ENCODE results near the gene DOCK8.
"Not testable (repeated sequence)": the region's sequence is repeated elsewhere in the genome, so short reads cannot be mapped to it uniquely, and the experiment has no call there.

DOCK8 gene

DNA sequence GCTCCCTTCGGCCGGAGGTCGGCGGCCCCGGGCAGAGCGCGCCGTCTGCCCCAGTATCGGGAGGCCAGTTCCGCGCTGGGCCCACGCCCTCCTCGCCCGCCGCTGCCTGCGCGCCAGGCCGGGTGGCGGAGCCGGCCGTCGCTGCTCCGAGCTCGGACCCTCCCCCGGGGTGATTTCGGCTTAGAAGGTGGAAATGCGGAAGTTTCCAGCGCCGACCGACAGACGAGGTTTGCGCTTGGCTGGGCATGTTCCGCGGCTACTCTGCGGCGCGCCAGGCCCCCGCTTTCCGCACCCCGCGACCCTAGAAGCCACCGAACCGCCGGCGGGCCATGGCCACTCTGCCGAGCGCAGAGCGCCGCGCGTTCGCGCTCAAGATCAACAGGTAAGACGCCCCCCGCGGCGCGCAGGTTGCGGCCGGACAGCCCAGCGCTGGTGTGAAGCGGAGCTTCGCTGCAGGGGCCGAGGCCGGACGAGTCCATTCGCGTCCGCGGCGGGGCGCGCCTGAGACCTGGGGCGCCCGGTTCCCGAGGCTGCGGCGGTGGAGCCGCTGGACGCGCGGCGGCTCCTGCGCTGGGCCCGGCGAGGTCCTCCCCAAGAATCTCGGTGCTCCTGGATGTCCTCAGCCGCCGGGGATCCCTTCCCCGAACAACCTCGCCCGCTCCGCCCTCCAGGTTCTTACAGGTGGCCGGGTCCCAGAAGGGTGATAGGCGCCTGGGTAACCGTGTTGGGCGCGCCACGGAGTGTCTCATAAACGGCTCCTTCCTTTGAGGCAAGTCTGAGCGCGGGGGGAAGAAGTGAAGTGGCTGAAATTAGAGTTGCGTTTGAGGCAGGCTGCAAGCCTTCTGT lies at the start of gene DOCK8:
DOCK8 (plus strand) TSS at position 218 of the 846 bp plus-strand sequence; CDS start at position 330, 112 bp downstream.
- no peak for DNase-seq (ENCODE audit: low spot score)

DNA sequence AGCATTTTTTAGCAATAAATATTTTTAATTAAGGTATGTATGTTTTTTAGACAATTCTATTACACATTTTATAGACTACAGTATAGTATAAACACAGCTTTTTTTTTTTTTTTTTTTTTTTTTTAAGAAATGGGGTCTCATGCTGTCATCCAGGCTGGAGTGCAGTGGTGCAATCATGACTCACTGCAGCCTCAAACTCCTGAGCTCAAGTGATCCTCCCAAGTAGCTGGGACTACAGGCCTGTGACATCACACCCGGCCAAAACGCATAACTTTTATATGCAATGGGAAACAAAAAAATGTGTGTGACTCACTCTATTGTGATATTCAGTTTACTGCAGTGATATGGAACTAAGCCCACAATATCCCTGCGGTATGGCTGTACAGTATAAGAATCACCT lies 44.9 kb upstream of the DOCK8 start:
- DNase-seq (ENCODE audit: low spot score), result not testable (repeated sequence)

DNA sequence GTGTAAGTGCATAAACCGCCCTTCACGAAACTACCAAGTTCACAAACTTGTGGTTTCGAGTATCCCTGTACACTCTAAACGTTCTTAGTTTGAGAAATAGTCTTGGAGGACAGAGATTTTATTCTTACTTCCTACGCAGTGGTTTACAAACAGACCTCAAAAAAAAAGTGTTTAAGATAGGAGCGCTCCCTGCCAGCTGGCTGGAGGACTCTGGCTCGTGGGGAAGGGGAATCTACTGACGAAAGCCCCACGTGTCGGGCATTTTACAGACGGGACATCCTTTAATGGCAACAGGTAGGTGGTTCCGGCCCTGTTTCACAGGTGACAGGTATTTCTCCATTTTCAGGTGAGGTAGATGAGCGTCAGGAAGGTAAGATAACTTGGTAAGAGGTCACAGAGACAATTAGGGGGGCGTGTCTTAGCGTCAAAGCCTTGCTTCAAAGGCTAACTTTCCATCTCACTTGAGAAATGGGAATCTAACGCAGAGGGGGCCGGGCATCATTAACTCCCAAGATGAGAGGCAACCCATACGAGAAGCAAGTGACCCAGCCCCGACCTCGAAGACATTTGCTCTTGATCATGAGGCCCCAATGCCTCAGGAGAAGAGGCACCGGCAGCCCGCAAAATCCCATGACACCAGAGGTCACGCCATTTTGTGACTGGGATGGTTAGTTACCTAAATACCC lies 36.4 kb upstream of the DOCK8 start:
- not testable (repeated sequence) for DNase-seq (ENCODE audit: low spot score)

DNA sequence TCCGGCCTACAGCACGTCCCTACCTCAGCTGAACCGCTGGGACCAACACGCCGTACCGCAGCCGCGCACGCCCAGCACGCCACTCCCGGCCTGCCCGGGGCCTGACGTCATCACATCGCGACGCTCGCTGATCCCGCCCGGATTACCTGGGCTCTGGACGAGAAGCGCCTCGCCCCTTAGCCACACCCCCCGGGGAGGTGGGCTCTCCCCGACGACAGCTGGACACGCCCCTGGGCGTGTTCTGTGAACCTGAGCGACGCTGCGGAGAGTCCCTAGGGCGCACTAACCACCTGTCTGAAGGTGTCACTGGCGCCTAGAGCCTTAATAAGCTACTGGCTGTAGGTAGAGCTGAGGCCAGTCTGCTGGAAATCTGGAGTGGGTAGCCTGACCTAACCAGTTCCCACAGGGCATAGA lies 35.7 kb upstream of the DOCK8 start, which contains the start of gene ZNG1A:
ZNG1A (minus strand) TSS at position 87 of the 414 bp plus-strand sequence. CDS start 87 bp downstream, outside the sequence.
- not testable (repeated sequence) for DNase-seq (ENCODE audit: low spot score)

DNA sequence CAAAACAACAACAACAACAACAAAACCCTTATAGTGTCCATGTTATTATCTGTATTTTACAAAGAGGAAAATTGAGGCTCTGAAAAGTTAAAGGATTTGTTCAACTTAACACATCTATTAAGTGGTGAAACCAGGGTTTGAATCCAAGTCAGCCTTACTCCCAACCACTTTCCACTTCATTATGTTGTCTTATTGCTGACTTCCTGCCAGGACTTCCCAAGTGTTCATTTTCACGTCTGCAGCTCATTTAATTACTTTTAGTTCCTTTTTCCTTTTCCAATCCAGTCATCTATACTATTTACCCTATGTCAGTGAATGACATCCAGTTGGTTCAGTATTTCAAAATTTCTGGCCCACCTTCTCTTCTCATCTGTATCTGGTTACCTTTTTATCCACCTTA lies 15.1 kb upstream of the DOCK8 start:
- DNase-seq (ENCODE audit: low spot score), result not testable (repeated sequence)

DNA sequence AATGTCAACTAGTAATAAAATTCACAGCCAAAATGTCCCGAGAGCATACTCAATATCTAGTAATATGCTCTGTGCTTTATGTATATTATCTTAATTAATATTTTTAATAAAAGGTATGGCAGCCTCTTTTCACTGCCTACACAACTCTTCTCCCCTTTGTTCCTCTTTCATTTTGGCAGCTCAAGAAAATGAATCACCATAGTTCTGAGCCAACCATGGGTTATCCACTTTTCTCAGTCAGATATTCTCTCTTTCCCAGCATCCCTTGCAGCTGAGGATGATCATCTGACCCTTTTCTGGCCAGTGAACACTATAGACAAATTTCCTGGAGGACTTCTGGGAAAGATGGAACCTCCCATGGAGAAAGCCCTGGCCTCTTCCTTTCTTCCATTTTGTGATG lies 8.2 kb upstream of the DOCK8 start:
- no peak for DNase-seq (ENCODE audit: low spot score)

DNA sequence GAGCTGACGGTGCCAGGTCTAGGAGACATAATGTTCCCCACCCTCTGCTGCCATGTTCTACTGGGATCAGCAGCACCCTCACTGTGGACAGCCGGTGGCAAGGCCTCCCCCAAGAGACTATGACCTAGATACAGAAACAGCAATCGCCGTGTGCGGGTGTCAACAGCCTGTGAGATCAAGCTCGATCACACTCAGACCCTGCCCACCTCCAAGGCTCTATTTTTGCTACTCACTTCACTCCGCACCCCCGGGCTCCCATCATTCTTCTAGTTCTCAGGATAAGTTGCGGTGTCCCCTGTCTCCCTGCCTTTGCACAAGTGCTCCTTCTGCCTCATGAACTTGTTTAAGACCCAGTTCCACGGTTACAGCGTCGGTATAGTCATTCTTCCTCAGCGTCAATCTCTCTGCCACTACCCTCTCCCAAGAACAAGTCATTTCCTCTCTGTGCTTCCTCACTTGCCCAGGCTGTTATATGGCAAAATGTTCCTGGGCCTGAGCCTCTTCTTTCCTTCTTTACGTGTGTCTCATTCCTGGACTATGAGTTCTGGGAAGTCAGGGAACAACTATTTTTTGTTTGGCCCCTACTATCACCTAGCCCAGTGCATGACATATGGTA lies 5.4 kb upstream of the DOCK8 start:
- no peak for DNase-seq (ENCODE audit: low spot score)

DNA sequence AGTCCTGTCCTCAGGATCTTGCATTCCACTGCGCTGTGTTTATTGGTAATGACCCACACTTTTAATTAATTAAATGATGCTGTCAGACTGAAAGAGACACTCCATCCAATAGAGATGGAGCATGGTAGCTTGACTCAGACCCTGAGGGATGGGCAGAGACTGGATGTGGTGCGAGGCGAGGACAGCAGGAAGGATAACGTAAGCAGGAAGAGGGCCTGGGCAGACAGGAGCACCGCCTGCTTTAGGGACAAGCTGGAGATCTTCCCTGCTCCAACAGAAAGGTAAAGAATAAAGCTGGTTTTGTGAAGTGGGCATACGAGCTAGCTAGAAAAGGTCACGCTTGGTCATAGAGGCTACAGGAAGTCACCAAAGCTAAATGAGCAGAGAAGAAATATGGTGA lies 3.6 kb upstream of the DOCK8 start:
- DNase-seq (ENCODE audit: low spot score), result no peak

DNA sequence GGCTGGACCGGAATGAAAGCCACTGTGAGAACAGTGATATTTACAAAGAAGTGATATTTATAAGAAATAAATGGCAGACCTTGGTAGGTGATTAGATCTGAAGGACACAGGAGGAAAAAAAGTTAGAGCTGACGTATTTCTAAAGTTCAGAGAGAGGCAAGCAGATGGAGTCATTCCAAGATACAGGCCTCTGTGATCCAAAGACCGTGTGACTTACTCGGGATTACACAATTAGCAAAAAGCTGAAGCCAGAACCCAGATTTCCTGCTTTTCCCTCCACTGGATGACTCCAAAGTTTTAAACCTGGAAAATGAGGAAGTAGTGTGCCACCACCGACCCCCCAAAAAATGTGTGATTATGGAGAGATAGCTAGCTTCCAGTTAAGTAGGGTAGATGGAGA lies 3.1 kb upstream of the DOCK8 start:
- DNase-seq (ENCODE audit: low spot score), result no peak

DNA sequence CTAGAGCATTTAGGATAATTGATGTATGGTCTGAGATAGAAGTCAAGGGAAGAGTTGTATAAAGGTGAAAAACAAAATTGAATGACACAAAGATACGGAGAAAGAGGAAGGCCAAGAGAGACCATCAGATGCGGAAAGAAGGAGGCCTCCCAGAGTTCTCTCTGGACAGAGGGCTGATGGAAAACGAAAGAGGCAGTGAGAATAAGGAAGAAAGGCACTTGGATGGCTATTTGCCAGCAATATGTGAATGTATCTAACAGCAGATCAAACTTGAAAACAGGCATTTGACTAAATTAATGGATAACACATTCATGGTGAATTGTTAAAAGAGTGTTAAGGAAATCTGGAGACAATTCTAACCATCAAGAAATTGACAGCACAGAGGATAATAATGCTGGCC lies 2.4 kb upstream of the DOCK8 start:
- no peak for DNase-seq (ENCODE audit: low spot score)

DNA sequence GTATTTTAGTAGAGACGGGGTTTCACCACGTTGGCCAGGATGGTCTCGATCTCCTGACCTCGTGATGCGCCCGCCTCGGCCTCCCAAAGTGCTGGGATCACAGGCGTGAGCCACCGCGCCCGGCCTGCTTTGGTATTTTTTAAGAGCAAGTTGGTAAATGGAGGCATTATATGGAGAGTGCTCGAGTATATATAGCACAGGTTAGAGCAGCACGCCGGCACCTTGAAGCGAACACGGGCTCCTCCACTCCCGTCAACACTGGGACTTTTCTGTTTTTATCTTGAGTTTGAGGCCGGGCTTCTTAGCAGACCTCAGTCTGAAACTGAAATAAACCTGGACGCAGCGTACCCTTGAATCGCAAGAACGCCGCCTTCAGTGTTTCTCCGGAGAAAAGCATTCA lies 764 bp upstream of the DOCK8 start:
- not testable (repeated sequence) for DNase-seq (ENCODE audit: low spot score)

DNA sequence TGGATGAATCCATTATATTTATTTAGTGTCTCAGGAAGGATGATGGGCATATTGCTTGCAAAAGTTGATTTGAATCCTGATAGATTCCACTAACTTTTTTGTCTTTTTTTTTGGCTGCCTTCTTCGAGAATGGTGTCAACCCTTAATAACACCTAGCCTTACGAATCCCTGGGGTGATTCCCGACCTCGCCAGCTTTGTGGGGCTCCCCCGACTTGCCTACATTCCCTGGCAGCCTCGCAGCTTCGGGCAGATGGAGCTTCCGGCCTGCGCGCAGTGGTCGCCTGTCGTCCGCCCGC lies 366 bp upstream of the DOCK8 start:
- no peak for DNase-seq (ENCODE audit: low spot score)

DNA sequence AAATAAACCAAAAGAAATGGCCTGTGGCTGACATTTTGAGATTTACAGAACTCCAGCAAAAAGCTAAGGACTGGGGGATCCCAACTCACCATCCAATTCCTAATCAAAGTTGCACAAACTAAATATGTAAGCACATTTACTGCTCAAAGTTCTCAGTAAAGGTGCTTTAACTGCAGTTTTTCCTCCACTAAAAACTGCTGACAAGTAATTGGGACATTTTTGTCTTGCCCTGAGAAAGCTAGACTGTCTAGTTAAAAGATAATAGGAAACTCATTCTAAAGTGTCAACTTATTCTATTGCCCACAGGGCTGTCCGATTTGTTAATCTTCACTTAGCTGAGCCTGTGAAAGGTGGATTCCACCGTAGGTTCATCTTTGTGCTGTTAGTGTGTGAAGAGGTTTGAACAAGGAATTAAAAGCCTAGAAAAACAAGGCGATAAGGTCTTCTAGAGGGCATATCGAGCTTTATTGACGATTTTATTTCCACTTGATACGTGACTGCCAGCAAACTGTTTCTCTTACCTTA lies 1.0 kb downstream of the DOCK8 start:
- no peak for DNase-seq (ENCODE audit: low spot score)

DNA sequence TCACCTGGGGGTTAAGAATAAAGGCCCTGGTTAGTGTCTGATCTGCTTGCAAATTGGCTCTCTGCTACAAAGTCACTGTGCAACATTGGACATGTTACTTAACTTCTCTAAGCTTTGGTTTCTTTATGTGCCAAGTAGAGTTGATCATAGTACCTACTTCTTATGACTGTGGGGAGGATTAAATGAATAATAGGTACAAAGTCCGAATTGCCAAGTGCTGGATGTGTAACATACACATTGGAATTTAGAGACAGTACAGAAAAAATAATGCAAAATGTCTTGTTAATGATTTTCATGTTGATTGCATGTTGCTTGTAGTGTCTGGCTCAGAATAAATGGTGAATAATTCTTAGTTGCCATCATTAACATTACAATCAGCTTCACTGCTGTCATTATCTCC lies 2.2 kb downstream of the DOCK8 start:
- DNase-seq (ENCODE audit: low spot score), result no peak

DNA sequence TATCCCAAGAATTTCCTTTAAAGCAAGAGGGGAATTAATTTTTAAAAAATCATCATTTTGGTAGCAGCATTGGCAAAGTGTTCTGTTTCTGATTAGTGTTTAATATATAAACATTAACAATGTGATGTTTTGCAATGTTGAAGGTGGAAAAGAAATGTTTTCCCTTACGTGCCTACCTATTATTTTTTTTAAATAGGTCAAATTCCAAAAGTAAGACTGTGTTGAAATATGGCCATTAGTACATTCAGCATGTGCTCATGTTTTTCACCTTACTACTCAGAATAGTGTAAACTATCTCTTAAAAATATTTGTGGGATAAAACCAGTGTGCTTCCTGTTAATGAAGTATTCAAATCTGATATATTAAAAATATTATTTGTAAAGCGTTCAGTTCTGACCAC lies 3.3 kb downstream of the DOCK8 start:
- DNase-seq (ENCODE audit: low spot score), result no peak

DNA sequence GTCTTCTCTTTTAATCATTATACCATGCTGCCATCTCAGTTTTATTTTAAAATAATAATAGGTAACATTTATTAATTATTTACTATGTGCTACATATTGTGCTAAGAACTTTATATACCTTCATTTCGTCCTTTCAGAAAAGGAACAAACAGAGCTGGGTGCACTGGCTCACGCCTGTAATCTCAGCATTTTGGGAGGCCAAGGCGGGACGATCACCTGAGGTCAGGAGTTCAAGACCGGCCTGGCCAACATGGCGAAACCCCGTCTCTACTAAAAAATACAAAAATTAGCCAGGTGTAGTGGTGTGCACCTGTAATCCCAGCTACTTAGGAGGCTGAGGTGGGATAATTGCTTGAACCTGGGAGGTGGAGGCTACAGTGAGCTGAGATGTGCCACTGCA lies 4.4 kb downstream of the DOCK8 start:
- not testable (repeated sequence) for DNase-seq (ENCODE audit: low spot score)

DNA sequence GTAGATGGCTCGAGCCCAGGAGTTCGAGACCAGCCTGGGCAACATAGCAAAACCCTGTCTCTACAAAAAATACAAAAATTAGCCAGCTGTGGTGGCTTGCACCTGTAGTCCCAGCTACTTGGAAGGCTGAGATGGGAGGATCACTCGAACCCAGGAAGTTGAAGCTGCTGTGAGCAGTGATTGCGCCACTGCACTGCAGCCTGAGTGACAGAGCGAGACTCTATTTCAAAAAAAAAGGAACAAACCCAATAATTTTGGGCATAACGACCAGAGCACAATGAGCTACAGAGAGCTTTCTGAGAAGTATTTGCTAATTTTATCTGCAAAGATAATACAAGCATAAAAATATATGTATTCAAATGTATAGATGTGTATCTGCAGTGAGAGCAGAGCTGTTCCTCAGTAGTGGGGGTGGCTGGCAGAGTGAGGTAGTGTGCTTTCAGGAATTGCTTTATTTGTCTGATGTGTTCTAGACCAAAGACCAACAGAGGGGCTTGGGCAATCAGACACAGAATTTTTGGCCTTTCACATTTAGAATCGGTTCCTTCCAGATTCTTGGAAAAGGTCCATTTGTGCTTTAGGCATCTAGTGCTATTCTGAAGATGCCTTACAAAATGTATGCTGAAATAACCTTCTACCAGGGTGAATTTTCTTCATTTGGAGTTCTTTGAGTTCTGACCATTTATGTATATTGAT lies 5.2 kb downstream of the DOCK8 start:
- DNase-seq (ENCODE audit: low spot score), result no peak

DNA sequence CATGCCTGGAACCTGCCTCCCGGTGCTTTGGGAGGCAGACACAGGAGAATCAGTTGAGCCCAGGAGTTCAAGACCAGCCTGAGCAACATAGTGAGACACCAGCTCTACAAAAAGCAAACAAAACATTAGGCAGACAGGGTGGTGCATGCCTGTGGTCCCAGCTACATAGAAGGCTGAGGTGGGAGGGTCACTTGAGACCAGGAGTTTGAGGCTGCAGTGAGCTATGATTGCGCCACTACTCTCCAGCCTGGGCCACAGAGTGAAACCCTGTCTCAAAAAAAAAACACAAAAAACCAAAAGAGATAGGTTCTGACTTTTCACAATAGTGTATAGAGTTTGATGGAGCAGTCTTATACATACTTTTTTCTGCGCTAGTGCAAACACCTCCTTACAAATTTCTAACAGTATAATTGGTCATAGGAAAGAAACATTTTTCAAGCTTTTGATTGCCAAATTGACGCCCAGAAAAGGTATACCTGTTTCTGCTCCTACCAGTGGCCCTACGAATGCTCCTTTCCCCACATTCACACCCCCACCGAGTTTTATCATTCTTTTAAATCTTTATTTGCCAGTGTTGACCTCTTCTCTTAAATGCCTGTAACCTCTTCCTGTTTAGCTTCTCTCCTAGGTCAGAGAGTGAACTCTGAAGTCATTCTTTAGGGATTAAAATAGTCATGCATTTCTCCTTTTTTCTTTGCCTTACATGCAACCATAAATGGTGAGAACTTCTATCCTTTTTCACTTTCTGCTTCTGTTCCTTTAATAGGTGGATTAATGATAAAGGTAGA lies 7.5 kb downstream of the DOCK8 start:
- DNase-seq (ENCODE audit: low spot score), result no peak

DNA sequence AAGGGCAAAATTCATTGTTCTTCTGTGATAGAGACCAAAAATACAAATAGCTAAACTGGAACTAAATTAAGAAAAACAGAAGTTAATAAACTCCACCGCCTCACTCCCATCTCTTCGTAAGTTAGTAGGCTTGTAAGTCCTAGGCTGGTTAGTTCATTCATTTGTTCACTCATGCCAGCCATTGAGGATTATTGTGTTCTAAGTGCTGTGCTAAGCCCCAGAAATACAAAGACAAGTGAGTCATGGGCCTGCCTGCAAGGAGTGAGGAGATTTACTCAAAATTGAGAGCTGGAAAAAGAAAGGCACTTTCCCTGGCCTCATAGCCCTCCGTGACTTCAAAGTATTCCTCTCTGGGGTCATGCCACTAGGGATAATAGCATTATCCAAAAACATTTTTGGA lies 8.5 kb downstream of the DOCK8 start:
- DNase-seq (ENCODE audit: low spot score), result no peak

DNA sequence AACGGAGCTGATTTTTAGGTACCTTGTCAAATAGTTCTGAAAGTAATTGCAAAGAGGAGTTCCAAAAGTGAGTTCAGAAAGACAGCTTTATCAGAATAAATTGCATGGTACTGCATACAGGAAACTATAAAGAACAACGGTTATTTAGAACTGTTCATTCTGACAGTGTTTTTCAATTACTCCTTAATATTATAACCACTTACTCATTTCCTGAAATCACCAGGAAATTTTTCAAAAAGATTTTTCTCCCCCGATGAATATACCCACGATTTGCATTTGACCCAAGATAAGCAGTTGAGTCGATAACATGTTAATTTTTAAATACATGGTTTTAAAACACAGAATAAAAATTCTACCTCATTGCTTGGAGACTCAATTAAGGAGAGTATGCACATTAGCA lies 9.4 kb downstream of the DOCK8 start:
- no peak for DNase-seq (ENCODE audit: low spot score)

Measured in COLO829 (cell line).